Sigmoid colon (tissue), 7 donors: Measurements from ENCODE around the gene BHLHE23. TPM values are rescaled to one million over a fixed set of nuclear protein-coding genes. Genes with fewer than 3 reads are reported as not detected.

ENCODE experiments used
- DNase-seq: peaks from one replicate; pipeline ENCODE4 v3.0.0-alpha.2; 2019
- H3K27ac ChIP-seq, 4 donors: fragments of 200-600 bp; sonication (generic); one replicate each; pipeline ENCODE4 v1.5.1; 2016 to 2019; ENCODE audit warnings: mild to moderate bottlenecking in 1 of 4
- H3K27me3 ChIP-seq, 3 donors: fragments of 200-600 bp; sonication (generic); one replicate each; pipeline ENCODE4 v1.5.1; 2019; ENCODE audit warnings: mild to moderate bottlenecking in 1 of 3
- H3K36me3 ChIP-seq, 4 donors: fragments of 200-600 bp; sonication (generic); one replicate each; pipeline ENCODE4 v1.5.1; 2016 to 2019
- H3K4me1 ChIP-seq, 4 donors: fragments of 200-600 bp; sonication (generic); one replicate each; pipeline ENCODE4 v1.5.1; 2017 to 2019
- H3K4me3 ChIP-seq, 4 donors: fragments of 200-600 bp; sonication (generic); one replicate each; pipeline ENCODE4 v1.5.1; 2017 to 2019; ENCODE audit warnings: mild to moderate bottlenecking in 2 of 4, moderate library complexity in 1 of 4
- H3K9me3 ChIP-seq, 4 donors: fragments of 200-600 bp in 3 of 4; sonication (generic) in 3 of 4; one replicate each; pipeline versions ENCODE4 v1.5.1 to v1.6.1; 2013 to 2019
- EP300 ChIP-seq, 4 donors: sonication (generic); formaldehyde crosslinking; IDR thresholded peaks; one replicate each; pipeline ENCODE4 v1.6.1; 2017; ENCODE audit warnings: antibody characterized with exemption in 4 of 4
- POLR2A ChIP-seq, 2 donors: fragments of 450-650 bp; IDR thresholded peaks; one replicate each; pipeline ENCODE4 v1.6.1; 2016; ENCODE audit warnings: antibody characterized with exemption in 2 of 2, mild to moderate bottlenecking in 2 of 2, moderate library complexity in 2 of 2
- POLR2AphosphoS5 ChIP-seq, 4 donors: sonication (generic); formaldehyde crosslinking; IDR thresholded peaks; one replicate each; pipeline ENCODE4 v1.6.1; 2017; ENCODE audit warnings: antibody characterized with exemption in 4 of 4
- WGBS, 2 donors: extraction: QIAGEN DNeasy Blood & Tissue Kit; methylation state at CpG; one replicate each; pipeline ENCODE4 v1.1.7; 2013; 5-methylcytosine and 5-hydroxymethylcytosine counted together
- intact Hi-C: fragments of 100-400 bp; cut with DNase I; formaldehyde crosslinking; loops from one replicate; pipeline ENCODE4 v1.15.1; 2023
- polyA plus RNA-seq, 3 donors: library from polyadenylated mRNA; stranded (reverse); fragments of 200-250 nt; gene quantifications; one replicate each; pipeline ENCODE4 v1.2.3, GENCODE V29; 2013
- total RNA-seq, 4 donors: library from RNA; depleted of rRNA; stranded (reverse); fragments of >200 nt; gene quantifications; one replicate each; pipeline ENCODE4 v1.1.0, GENCODE V29; 2016
- TF ChIP-seq, protein P1 (sequence below), 4 experiments: fragments of 450-650 bp in 3 of 4; fragments of 200-600 bp in 1 of 4; IDR thresholded peaks; one replicate each; pipeline ENCODE4 v1.5.1; 2016 to 2019; ENCODE audit warnings: antibody characterized with exemption in 4 of 4, mild to moderate bottlenecking in 3 of 4, moderate library complexity in 2 of 4
- donor health status: healthy with polysubstance abuse.
- donor health status: Bipolar disorder and iron deficiency.
- donor health status: healthy.

Gene BHLHE23
- total and polyA plus RNA-seq, 7 donors = not detected

DNA sequence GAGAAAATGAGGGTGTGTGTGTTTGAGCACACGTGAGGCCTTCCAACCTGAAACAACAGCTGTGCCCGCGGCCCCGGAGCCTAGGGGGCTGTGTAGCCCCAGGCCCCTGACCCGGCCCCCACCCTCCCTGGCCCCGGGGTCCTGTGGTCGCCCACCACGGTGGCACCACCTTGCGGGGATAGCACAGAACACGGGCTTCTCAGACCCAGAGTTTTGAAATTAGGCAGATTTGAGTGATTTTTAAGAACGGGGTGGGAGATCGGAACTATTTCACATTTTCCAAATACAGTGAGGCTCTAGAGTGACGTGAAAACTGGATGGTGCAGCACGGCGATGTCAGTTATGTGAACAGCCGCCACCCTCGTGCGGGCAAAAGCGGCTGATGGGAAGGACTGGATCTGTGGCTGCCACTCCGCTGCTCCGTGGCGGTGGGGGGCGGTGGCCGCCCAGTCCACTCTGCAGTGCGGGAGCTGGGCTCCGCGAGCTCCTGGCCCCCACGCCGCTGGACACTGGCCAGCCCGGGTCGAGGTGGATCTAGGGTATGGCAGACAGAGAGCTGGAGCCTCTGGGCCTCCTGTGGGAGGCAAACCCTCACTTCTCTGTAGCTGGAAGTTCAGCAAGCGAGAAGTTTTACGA is 17.3 kb upstream of the BHLHE23 start:
- TF ChIP-seq, protein P1, sequence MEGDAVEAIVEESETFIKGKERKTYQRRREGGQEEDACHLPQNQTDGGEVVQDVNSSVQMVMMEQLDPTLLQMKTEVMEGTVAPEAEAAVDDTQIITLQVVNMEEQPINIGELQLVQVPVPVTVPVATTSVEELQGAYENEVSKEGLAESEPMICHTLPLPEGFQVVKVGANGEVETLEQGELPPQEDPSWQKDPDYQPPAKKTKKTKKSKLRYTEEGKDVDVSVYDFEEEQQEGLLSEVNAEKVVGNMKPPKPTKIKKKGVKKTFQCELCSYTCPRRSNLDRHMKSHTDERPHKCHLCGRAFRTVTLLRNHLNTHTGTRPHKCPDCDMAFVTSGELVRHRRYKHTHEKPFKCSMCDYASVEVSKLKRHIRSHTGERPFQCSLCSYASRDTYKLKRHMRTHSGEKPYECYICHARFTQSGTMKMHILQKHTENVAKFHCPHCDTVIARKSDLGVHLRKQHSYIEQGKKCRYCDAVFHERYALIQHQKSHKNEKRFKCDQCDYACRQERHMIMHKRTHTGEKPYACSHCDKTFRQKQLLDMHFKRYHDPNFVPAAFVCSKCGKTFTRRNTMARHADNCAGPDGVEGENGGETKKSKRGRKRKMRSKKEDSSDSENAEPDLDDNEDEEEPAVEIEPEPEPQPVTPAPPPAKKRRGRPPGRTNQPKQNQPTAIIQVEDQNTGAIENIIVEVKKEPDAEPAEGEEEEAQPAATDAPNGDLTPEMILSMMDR (IDR thresholded peaks at IDR 0.05) = no peak
- no peak for TF ChIP-seq EP300 (IDR thresholded peaks at IDR 0.05)
- TF ChIP-seq POLR2A (IDR thresholded peaks at IDR 0.05) = no peak
- TF ChIP-seq POLR2AphosphoS5 (IDR thresholded peaks at IDR 0.05) = no peak
- Histone ChIP-seq H3K27me3 (peaks cover 38 to 90% (median 72%) of the 10 kb centered on the region in 3 donors), H3K36me3 (no peaks in the 10 kb centered on the region), H3K4me1 (peaks cover 0 to 7% (median 0%) of the 10 kb centered on the region in 4 donors), H3K9me3 (peaks cover 0 to 8% (median 0%) of the 10 kb centered on the region in 4 donors), H3K4me3 (no peak overlapping the region), H3K27ac (no peak overlapping the region)
- whole genome bisulfite sequencing, 2 donors = 79 to 84% methylated on average over 33 of the region's 33 CpGs
- no peak for DNase-seq
- intact Hi-C loops = no loop called here

DNA sequence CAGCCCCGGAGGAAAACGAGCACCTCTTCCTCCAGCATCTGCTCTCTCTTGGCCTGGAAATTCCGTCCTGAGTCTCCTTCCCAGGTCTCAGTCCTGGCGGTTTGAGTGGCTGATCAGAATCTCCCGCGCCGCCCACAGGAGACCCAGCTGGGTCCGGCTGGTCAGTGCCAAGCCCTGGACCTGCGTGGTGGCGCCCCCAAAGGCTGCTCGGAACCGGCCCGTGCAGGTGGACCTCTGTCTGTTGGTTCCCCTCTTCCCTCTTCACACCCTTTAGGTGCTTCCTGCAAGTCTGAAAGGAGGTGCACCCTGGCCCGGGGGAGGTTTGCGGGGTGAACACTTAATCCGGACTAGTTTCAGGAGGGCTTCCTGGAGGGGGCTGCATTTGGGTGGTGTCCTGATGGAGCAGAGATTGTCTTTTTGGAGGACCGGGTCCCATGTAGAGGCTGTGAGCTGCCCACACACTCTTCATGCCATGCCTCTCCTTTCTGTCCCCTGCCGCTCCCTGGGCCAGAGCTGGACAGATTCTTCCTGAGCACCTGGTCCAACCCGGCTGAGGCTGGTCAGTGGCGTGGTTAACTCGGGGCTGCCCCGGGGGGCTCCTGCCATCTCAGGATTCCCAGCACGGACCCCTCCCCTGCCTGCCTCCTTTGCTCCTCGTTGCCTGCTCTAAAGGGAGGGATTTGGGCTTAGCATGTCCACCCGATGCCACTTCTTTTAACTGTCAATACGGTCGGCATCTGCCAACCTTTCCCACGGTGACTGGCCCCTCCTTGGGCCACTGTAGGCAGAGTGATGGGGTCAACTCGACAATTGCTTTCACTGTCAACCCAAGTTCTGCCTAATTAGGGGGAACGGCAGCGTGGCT is 16.5 kb upstream of the BHLHE23 start:
- 65 to 75% methylated on average over 31 of the region's 31 CpGs for WGBS, 2 donors
- Histone ChIP-seq H3K4me3 (no peak overlapping the region), H3K27ac (no peak overlapping the region), H3K9me3 (peaks cover 0 to 8% (median 0%) of the 10 kb centered on the region in 4 donors), H3K27me3 (peaks cover 34 to 91% (median 69%) of the 10 kb centered on the region in 3 donors), H3K36me3 (no peaks in the 10 kb centered on the region), H3K4me1 (peaks cover 0 to 7% (median 0%) of the 10 kb centered on the region in 4 donors)
- intact Hi-C loops = no loop called here
- DNase-seq = no peak
- TF ChIP-seq POLR2A (IDR thresholded peaks at IDR 0.05) (no peak), POLR2AphosphoS5 (IDR thresholded peaks at IDR 0.05) (no peak)

DNA sequence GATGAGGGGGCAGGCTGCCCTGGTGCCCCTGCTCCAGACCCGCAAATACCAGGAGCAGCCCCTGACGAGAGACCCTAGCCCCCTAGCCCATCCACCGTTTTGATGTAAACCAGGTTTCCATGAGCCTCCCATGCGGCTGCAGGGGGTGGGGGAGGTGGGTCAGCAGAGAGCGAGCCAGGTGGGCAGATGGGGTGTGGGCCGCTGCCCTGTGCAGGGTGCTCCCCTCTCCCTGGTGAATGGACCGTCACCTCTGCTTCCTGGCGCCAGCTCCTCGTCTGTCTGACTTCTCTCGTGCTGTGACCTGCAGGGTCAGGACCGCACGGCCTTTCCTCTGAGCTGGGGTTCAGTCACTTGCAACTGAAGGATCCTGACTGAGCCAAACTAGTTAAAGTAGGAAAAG is 15.7 kb upstream of the BHLHE23 start:
- Histone ChIP-seq H3K36me3 (no peaks in the 10 kb centered on the region), H3K27me3 (peaks cover 30 to 91% (median 73%) of the 10 kb centered on the region in 3 donors), H3K4me1 (peaks cover 0 to 7% (median 0%) of the 10 kb centered on the region in 4 donors), H3K9me3 (peaks cover 0 to 8% (median 0%) of the 10 kb centered on the region in 4 donors), H3K4me3 (no peak overlapping the region), H3K27ac (no peak overlapping the region)
- 64 to 65% methylated on average over 12 of the region's 12 CpGs for WGBS, 2 donors
- intact Hi-C loops = no loop called here
- no peak for DNase-seq
- TF ChIP-seq, protein P1 (IDR thresholded peaks at IDR 0.05) = no peak

DNA sequence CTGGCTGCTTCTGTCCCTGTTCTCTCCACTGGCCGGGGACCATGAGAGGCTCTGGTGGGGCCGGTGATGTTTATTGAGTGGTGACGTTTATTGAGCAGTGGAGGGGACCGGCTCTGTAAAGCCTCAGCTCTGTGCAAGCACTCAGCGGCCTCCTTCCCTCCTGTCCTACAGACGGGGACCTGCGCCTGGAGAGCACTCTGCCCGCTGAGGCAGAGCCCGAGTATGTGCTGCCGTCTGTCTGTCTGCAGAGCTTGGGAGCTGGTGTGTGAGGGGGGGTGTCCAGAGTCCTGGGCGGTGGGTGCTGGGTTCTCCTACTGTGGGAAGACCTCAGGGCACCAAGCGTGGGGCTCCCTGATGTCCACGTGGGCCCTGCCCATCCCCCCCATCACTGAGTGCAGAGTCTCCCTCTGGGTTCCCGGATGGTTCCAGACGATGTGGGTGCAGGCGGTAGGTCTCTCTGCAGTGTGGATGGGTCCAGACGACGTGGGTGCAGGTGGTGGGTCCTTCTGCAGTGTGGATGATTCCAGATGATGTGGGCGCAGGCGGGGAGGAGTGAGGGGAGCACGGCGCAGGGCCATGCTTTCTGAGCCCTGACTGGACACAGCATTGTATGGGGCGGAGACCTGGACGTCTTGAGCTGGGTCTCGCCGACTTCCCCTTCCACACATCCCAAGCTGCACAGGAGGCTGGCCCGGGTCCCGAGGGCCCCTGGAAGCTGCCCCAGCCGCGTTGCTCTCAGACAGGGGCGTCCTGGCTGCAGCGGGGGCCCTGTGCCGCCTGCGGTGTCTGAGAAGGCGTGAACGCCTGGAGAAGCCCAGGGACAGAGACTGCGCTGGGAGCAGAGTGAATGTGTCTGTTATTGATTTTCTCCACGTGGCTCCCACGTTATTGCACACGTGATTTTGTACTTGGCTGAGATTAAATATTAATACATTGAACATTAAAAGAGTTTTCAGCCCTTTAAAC is 14.9 kb upstream of the BHLHE23 start:
- Histone ChIP-seq H3K27ac (no peak overlapping the region), H3K4me1 (peaks cover 0 to 7% (median 0%) of the 10 kb centered on the region in 4 donors), H3K27me3 (peaks cover 24 to 91% (median 77%) of the 10 kb centered on the region in 3 donors), H3K36me3 (no peaks in the 10 kb centered on the region), H3K4me3 (no peak overlapping the region), H3K9me3 (peaks cover 0 to 8% (median 0%) of the 10 kb centered on the region in 4 donors)
- WGBS, 2 donors = 67 to 71% methylated on average over 40 of the region's 40 CpGs
- DNase-seq = no peak
- TF ChIP-seq POLR2A (IDR thresholded peaks at IDR 0.05) (no peak), EP300 (IDR thresholded peaks at IDR 0.05) (no peak)
- TF ChIP-seq, protein P1 (IDR thresholded peaks at IDR 0.05) = no peak
- intact Hi-C loops = no loop called here
